Limb (tissue), 2 donors: Measurements from ENCODE around the gene MICAL2.

Experiments used
- DNase-seq, 2 donors: peaks; one replicate each; pipeline ENCODE4 v3.0.0-alpha.2; 2016; ENCODE audit errors: extremely low spot score in 2 of 2

Gene MICAL2

DNA sequence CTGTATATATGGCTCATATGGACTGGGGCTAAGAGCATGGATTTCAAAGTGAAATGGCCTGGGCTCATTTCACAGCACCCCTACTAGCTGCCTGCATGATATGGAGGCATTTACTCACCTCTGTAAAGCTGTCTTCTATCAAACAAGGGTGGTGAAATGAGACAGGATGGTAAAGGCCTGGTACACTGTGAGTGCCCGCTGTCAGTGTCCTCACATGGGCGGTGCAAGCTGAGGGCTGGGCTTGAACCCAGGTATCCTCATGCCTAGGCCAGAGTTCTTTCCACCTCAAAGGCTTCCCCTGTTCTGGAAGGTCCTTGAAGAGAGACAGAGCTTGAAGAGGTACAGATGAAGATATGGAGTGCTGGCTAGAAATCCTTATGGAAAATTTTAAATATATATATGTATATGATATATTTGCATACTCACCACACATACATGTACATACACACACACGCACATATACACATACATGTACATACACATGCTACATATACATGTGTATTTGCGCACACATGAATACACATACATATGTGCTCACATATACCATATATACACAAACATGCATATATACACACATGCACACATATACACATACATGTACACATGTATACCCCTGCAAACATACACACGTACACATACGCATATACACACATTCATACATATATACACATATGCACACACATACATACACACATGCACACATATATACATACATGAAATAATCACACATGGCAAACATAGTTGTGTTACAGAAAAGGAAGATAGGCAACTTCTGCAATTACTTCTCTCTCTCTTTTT is 44.7 kb downstream of the MICAL2 start:
- DNase-seq = no peak

DNA sequence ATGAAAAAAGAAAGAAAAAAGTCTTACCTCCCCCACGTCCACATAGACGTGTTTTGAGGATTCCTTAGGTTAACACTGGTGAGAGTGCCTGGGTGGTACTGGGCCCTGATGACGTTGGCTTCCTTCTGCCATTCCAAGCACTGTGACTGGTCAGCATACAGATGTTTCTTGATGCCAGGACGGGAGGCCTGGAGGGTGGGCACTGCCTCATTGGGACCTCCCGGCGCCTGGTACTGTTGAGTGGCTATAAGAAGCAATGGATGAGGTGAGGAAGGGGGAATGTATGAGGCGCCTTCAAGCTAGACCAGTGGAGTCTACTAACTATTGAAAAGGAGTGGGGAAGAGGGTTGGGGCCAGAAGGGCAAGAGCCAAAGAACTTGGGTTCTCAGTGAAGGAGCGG is 45.3 kb downstream of the MICAL2 start:
- DNase-seq = no peak

GRCh38 chr11:12156301-12157140 is 46.1 kb downstream of the MICAL2 start:
- DNase-seq = no peak

- DNase-seq = peak in 1 of 2 donors; percentile 6
Observed at GRCh38 chr11:12157241-12157661, 46.9 kb downstream of the MICAL2 start.

DNA sequence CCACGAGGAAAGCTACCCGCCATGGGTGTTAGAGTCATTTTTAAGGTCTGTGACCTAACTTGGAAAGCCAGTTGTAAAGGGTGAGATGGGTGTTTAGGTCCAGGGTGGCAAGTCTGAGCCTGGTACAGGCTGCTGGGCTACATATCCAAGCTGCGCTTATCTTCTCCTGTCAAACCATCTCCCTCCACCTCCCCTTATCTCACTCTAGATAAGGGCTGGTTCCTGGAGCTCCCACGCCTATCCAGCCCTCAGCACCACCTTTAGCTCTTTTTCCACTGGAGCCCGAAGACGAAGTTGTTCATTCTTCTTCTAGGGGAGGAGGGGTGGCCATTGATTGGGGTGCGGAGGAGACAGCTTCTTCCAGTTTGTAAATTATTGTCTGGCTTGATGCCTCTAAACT is 48.5 kb downstream of the MICAL2 start:
- DNase-seq = peak in 1 of 2 donors; percentile 5

DNA sequence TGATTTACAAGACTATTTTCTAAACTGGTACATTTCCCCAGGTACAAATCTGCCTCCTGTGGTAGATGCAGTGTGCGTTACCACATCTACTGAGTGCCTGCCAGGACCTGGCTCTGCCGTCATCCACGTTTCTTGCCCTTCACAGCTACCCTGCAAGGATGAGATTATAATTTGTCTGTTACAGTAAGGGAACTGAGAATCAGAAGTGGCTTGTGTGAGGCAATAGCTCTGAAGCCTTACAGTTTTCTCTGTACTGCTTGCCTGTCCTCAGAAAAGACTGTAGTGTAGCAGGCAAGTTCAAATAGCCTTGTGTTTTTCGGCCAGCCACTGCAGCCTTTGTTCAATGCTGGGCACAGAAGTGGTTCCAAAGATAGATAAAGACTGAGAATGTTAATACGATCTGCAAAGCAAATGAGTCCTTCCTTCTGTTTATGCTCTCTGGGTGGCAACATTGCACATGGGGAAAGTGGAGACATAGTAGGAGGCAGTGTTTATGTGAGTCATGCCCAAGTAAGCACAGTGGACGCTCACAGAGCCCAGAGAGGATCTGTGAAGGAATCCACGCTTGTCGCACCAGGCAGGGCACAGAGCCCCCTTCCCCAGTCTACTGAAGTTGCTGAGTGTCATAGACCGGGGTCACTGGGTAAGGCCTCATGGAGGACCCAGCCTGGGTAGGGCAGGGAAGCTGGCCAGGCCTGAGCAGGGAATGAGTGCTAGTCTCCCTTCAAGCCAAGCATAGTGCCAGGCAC is 49.1 kb downstream of the MICAL2 start:
- DNase-seq = peak in 1 of 2 donors; percentile 14

DNA sequence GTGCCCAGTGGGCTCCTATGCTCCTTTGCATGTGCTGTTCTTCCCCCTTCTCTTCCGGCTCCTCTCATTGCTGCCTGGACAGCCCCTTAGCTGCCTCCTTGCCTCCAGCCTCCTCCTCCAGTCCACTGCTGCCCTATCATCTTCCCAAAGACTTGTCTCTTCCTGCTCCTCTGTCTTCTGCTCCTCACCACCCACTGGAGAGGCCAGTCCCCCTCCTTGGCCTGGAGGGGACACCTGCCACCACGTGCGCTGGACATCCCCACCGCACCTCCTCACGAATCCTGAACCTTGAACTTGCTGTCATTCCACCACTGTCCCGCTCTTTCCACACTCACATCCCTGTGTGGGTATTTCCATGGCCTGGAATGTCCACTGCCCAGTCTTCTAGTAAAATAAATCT is 49.8 kb downstream of the MICAL2 start:
- no peak for DNase-seq

DNA sequence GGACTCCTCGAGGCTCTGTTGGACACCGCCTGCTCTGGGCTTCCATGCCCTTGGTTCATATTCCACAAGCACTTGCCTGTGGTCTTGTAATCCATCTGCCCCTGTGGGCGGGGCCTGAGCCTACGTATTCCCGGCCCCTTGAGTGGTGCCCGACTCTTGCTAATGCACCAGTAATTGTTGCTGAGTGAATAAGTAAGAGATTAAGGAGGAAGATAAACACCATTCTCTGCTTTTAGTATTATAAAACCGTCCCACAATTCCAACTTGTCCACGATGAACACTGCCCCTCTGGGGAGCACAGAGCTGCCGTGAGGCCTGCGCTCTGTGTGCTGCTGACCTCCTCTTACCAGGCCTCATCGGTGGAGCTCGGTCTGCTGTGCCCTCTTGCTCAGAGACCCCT is 50.3 kb downstream of the MICAL2 start:
- DNase-seq = no peak

DNA sequence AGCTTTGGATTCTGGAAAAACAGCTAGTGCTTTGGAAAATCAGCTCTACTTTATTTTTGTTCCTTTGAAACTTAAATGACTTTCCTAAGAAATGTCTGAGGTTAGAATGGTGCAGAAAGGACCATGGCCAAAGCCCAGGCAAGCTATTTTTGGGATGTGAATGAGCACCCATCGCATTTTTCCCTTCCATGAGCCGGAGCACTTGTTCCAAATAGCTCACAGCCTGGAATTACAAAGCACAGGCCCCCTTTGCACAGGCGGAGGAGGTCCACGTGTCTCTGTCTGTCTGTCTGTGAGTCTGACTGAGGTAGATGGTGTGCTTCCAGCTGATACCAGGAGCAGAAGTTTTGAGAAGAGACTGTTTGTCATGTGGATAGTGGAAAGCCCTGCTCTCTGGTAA is 50.7 kb downstream of the MICAL2 start:
- DNase-seq = no peak

GRCh38 chr11:12161603-12162350 is 51.4 kb downstream of the MICAL2 start:
- no peak for DNase-seq

GRCh38 chr11:12162652-12163051 is 52.3 kb downstream of the MICAL2 start:
- no peak for DNase-seq

- DNase-seq = peak in 1 of 2 donors; percentile 35
Observed at GRCh38 chr11:12163181-12163941, 53.0 kb downstream of the MICAL2 start.

DNA sequence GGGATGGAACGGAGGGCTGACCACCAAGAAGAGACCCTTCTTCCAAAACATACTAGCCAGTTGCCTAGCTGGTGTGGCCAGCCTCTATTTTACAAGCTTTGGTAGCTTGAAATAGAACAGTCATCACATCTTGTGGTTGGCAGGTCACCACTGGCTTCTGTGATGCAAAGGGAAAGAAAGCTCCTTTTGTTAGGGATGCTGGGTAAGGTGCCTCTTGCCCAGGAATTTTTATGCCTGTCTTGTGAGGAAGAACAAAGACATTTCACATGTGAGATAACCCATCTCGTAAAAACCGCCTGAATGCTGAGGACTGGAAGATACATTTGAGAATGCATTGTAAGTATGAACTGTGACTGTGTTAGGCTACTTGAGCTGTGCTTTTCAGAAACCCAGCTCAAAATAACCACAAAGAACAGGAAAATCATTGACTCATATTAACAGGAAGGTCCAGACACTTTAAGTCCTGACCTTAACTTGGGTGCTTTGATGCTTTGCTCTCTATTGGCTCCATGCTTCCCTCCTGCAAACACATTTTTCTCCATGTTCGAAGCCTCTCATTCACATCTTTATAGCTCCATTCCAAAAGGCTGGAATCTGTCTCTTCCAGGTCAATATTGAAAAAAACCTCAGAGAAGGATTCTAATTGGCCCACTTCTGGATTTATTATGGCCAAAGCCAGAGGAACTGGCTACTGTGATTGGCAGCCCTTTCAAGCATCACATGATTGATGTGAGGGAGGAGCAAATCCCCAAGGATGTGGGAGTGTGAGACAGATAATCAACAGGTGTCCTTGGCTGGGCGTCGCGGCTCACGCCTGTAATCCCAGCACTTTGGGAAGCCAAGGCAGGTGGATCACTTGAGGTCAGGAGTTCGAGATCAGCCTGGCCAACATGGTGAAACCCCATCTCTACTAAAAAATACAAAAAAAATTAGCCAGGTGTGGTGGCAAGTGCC is 53.9 kb downstream of the MICAL2 start:
- peak in 1 of 2 donors; percentile 16 for DNase-seq

DNA sequence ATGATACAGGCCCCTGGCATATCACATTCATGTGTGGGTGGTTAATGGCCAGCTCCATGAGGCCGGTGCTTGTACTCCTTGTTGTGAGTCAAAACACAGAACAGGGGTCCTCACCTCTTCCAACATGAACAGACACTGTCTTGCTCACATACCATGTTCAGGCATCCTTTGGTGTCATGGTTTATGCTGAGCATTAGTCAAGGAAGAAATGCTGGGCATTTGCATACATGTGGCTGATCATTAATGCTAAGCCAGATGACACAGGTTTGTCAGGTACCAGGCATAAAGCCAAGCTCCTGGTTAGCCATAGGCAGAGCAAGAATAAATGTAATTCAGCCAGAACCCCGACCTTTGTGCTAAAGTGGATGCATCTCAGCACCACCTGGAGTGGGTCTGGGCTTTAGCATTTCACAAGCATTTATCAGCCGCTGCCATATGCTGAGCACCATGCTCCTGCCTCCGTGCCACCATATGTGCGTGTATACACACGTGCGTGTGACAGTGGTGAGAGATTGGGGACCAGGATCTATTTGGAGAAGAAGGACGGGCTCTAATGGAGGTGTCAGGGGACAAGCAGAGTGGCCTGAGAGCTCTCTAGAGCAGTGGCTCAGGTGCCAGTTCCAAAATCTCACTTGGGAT is 55.0 kb downstream of the MICAL2 start:
- DNase-seq = peak in 1 of 2 donors; percentile 14

GRCh38 chr11:12166299-12167060 is 56.1 kb downstream of the MICAL2 start:
- no peak for DNase-seq

DNA sequence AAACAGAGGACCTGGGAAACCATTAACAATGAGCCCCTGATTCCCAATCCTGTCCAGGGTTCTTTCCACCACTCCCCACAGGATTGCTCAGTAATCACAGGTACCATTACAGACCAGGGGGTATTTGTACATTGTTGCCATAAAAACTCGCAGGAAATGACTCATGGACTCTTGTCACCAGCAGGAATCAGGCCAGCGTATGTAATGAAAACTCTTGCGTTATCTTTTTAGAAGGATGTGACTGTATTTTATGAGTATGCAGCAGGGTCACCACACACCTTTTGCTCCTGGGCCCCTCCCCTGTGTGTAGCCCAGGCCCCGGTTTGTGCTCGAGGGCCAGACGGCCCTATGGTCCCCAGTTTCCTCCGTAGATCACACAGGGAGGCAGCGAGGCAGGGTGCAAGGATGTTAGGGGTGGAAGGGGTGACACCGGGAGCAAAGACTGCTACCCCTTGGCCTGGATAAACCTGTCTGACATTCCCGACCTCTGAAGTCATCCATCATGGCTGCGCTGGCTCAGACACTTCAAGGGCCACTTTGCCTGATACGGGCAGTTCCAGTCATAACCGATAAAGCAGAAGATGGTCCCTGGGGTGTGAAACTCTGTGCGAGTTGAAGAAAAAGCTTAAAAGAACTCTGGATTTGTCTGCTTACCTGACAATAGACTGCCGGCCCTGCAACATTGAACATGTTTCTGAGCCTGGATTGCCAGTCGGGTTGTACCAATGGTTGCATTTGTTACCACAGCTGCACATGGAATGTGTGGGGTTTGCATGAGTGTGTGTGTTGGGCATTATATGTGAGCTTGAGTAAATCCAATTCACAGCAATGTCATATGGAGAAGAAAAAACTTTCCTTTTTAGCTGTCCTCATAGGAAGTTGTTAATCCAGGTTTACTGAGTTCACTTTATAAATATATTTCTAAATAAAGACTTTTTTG is 56.9 kb downstream of the MICAL2 start:
- DNase-seq = no peak

GRCh38 chr11:12168114-12168513 is 57.7 kb downstream of the MICAL2 start:
- DNase-seq = no peak
